Measurements from ENCODE around the gene LAMA2.

- TF ChIP-seq CTCF (IDR thresholded peaks at IDR 0.05; ENCODE audit: low read depth, low read length) (no peak), EZH2phosphoT487 (IDR thresholded peaks at IDR 0.05; ENCODE audit: low read depth) (no peak)
Measured at GRCh38 chr6:129117355-129117754, 234.4 kb downstream of the LAMA2 start.
